Measurements from ENCODE around the gene SP2. TPM values are rescaled to one million over a fixed set of nuclear protein-coding genes. Genes with fewer than 3 reads are reported as not detected.
A peak's percentile ranks its signal among the peaks of the same experiment; 100 is the strongest.

Gene SP2
- total RNA-seq, 2 donors from 2014 or later: 12.8 to 13.4 TPM

DNA sequence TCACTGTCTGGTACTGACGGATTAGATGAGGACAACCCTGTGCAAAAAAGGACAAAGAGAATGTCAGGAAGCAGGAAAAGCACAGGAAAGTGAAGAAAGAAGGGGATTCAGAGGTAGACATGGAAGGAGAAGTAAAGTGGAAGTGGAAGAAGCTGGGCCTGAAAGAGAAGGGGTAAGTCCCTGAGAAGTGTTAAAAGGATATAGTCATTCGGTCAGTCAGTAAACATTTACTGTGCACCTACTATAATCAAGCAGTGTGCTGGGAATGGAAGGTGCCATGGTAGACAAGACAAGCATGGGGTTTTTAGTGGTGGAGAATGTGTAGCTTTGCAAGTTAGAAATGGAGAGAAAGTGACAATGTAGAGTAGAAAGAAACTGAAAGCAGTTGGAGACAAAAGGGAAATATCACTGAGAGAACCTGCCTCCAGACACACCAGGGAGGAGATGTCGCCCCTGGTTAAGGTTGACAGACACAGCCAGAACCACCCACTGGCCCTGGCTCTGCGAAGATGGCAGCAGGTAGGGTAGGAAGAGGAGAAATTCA lies 4.4 kb upstream of the SP2 start:
- H3K27ac Mint-ChIP-seq: no peak overlapping the region
- H3K36me3 Mint-ChIP-seq (ENCODE audit: low read depth): no peaks in the 10 kb centered on the region
- H3K4me1 ChIP-seq (ENCODE audit: control insufficient read depth, insufficient read depth, low read length): peaks cover 5% of the 10 kb centered on the region
- no peaks in the 10 kb centered on the region for H3K9me3 Mint-ChIP-seq
- no peak overlapping the region for H3K27ac ChIP-seq (ENCODE audit: low read depth, low read length)
- no peak for DNase-seq
- no peaks in the 10 kb centered on the region for H3K27me3 ChIP-seq (ENCODE audit: control insufficient read depth, insufficient read depth, low read length, poor library complexity, severe bottlenecking)
- no peak overlapping the region for H3K4me3 Mint-ChIP-seq
- no peak overlapping the region for H3K4me3 ChIP-seq (ENCODE audit: low read length)
- peaks cover 24% of the 10 kb centered on the region for H3K4me1 Mint-ChIP-seq
- H3K27me3 Mint-ChIP-seq (ENCODE audit: insufficient read depth): no peaks in the 10 kb centered on the region
- no peaks in the 10 kb centered on the region for H3K36me3 ChIP-seq (ENCODE audit: control insufficient read depth, insufficient read depth, low read length)
- WGBS, 2 experiments (ENCODE audit: insufficient coverage in 1 of 2, insufficient read length in 1 of 2): 92 to 94% methylated on average over 3 to 4 of the region's 4 CpGs
- no peaks in the 10 kb centered on the region for H3K9me3 ChIP-seq (ENCODE audit: control insufficient read depth, low read length)
- H3K9ac ChIP-seq (ENCODE audit: extremely low read depth, low read length, poor library complexity, severe bottlenecking): no peak overlapping the region
- TF ChIP-seq, protein P1, sequence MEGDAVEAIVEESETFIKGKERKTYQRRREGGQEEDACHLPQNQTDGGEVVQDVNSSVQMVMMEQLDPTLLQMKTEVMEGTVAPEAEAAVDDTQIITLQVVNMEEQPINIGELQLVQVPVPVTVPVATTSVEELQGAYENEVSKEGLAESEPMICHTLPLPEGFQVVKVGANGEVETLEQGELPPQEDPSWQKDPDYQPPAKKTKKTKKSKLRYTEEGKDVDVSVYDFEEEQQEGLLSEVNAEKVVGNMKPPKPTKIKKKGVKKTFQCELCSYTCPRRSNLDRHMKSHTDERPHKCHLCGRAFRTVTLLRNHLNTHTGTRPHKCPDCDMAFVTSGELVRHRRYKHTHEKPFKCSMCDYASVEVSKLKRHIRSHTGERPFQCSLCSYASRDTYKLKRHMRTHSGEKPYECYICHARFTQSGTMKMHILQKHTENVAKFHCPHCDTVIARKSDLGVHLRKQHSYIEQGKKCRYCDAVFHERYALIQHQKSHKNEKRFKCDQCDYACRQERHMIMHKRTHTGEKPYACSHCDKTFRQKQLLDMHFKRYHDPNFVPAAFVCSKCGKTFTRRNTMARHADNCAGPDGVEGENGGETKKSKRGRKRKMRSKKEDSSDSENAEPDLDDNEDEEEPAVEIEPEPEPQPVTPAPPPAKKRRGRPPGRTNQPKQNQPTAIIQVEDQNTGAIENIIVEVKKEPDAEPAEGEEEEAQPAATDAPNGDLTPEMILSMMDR (conservative IDR thresholded peaks at IDR 0.05): no peak

DNA sequence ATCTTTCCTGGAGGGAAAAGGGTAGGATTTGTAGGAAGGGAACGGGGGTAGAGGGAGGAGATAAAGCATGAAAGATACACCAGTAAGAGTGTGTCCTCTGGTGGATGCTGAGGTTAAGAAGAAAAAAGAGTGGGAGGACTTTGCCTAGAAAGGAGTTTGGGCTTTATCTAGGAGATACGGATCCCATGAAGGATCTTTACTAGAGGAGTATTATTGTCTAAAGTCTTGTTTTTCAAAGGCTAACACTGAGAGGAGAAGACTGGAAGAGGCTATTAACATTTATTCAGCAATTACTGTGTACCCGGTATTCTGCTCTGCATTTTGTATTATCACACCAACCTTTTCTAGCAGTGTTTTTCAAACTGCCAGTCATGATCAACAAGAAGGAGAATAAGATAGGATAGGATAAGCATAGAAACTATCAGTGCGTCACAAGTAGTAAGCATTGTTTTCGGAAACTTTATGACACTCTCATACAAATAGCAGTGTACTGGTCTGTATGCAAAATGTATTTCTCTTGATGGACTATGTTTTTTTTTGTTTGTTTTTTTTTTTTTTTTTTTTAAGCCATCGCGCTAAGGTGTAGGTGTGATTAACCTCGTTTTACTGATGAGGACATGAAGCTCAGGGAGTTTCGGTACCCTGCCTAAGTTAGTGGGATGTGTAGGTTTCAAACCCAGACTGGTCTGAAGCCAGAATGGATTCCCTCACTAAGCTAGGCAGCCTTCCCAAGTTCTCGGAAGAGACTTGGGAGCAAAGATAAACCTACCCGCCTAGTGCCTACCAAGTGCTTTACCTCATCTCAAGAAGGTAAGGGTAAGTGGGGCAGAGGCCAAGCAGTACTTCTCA lies 1.3 kb upstream of the SP2 start:
- H3K27ac Mint-ChIP-seq: peak overlapping the region; percentile 96
- H3K4me3 ChIP-seq (ENCODE audit: low read length): peak overlapping the region; percentile 89
- WGBS, 2 experiments (ENCODE audit: insufficient coverage in 1 of 2, insufficient read length in 1 of 2): 55 to 67% methylated on average over 8 to 11 of the region's 11 CpGs
- peaks cover 38% of the 10 kb centered on the region for H3K4me1 Mint-ChIP-seq
- peak overlapping the region; percentile 56 for H3K9ac ChIP-seq (ENCODE audit: extremely low read depth, low read length, poor library complexity, severe bottlenecking)
- no peak for DNase-seq
- no peaks in the 10 kb centered on the region for H3K36me3 ChIP-seq (ENCODE audit: control insufficient read depth, insufficient read depth, low read length)
- no peaks in the 10 kb centered on the region for H3K36me3 Mint-ChIP-seq (ENCODE audit: low read depth)
- H3K27me3 ChIP-seq (ENCODE audit: control insufficient read depth, insufficient read depth, low read length, poor library complexity, severe bottlenecking): no peaks in the 10 kb centered on the region
- H3K27ac ChIP-seq (ENCODE audit: low read depth, low read length): no peak overlapping the region
- H3K4me3 Mint-ChIP-seq: peak overlapping the region; percentile 93
- H3K27me3 Mint-ChIP-seq (ENCODE audit: insufficient read depth): no peaks in the 10 kb centered on the region
- no peaks in the 10 kb centered on the region for H3K9me3 Mint-ChIP-seq
- TF ChIP-seq, protein P1 (conservative IDR thresholded peaks at IDR 0.05): peak; percentile 12
- H3K4me1 ChIP-seq (ENCODE audit: control insufficient read depth, insufficient read depth, low read length): peaks cover 5% of the 10 kb centered on the region
- no peaks in the 10 kb centered on the region for H3K9me3 ChIP-seq (ENCODE audit: control insufficient read depth, low read length)

DNA sequence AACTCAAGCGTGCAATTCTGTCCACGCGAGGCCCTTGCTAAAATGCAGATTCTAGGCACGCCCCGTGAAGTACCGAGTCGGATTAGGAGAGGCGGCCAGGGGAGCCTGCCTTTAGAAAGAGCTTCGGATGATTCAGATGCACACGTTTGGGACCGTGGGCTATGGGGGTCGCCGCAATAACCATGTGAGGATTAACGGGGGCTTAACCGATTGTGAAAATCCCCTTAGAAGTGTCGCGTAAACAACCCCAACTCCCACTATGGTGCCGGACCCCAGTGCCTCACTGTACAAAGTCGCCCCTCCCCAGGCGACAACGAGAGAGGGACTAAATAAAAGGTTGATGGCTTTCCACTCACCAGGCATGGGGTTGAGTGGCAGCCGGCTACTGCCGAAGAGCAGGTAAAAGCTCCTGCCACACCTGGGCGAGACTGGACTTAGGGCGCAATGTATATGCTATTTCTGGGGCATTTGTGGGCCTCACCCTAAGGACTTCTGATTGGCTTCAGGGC lies 635 bp upstream of the SP2 start:
- H3K36me3 Mint-ChIP-seq (ENCODE audit: low read depth): no peaks in the 10 kb centered on the region
- peak overlapping the region; percentile 96 for H3K27ac Mint-ChIP-seq
- H3K9ac ChIP-seq (ENCODE audit: extremely low read depth, low read length, poor library complexity, severe bottlenecking): peak overlapping the region; percentile 56
- H3K4me3 ChIP-seq (ENCODE audit: low read length): peak overlapping the region; percentile 89
- H3K27me3 ChIP-seq (ENCODE audit: control insufficient read depth, insufficient read depth, low read length, poor library complexity, severe bottlenecking): no peaks in the 10 kb centered on the region
- peaks cover 10% of the 10 kb centered on the region for H3K4me1 ChIP-seq (ENCODE audit: control insufficient read depth, insufficient read depth, low read length)
- no peak for DNase-seq
- H3K9me3 Mint-ChIP-seq: no peaks in the 10 kb centered on the region
- 1 to 2% methylated on average over 17 to 25 of the region's 25 CpGs for WGBS, 2 experiments (ENCODE audit: insufficient coverage in 1 of 2, insufficient read length in 1 of 2)
- H3K4me3 Mint-ChIP-seq: peak overlapping the region; percentile 93
- H3K36me3 ChIP-seq (ENCODE audit: control insufficient read depth, insufficient read depth, low read length): no peaks in the 10 kb centered on the region
- peaks cover 43% of the 10 kb centered on the region for H3K4me1 Mint-ChIP-seq
- no peak overlapping the region for H3K27ac ChIP-seq (ENCODE audit: low read depth, low read length)
- H3K27me3 Mint-ChIP-seq (ENCODE audit: insufficient read depth): no peaks in the 10 kb centered on the region
- TF ChIP-seq, protein P1 (conservative IDR thresholded peaks at IDR 0.05): no peak
- H3K9me3 ChIP-seq (ENCODE audit: control insufficient read depth, low read length): no peaks in the 10 kb centered on the region

All from endodermal cell (in vitro differentiated cells).